H9 (cell line): ENCODE data around the gene PKDCC. TPM values are rescaled to one million over a fixed set of nuclear protein-coding genes. Genes with fewer than 3 reads are reported as not detected.
A peak's percentile ranks its signal among the peaks of the same experiment; 100 is the strongest.

ENCODE experiments used
- DNase-seq: peaks from one replicate; pipeline ENCODE4 v3.0.0-alpha.2; 2017
- H2AFZ ChIP-seq: one replicate; pipeline ENCODE4 v1.6.1; 2013; ENCODE audit warnings: mild to moderate bottlenecking, low read length, control low read depth, moderate library complexity
- H2AK5ac ChIP-seq: 2 replicates; pipeline ENCODE4 v1.6.1; 2013; ENCODE audit warnings: low read length, control low read depth, mixed read lengths; ENCODE audit not compliant: insufficient read length
- H2BK120ac ChIP-seq: one replicate; pipeline ENCODE4 v1.6.1; 2013; ENCODE audit warnings: low read depth, mild to moderate bottlenecking, low read length, control low read depth, inconsistent platforms; ENCODE audit not compliant: poor library complexity, severe bottlenecking
- H2BK12ac ChIP-seq: 2 replicates; pipeline ENCODE4 v1.6.1; 2013; ENCODE audit warnings: low read length, control low read depth, mixed read lengths, low read depth; ENCODE audit not compliant: insufficient read length
- H2BK15ac ChIP-seq: 2 replicates; pipeline ENCODE4 v1.6.1; 2013; ENCODE audit warnings: low read depth, low read length, control low read depth
- H2BK20ac ChIP-seq: one replicate; pipeline ENCODE4 v1.6.1; 2013; ENCODE audit warnings: low read depth, mild to moderate bottlenecking, low read length, control low read depth, inconsistent platforms; ENCODE audit not compliant: poor library complexity, severe bottlenecking
- H2BK5ac ChIP-seq: 2 replicates; pipeline ENCODE4 v1.6.1; 2013; ENCODE audit warnings: low read length, control low read depth, mixed read lengths; ENCODE audit not compliant: insufficient read length
- H3K14ac ChIP-seq: 2 replicates; pipeline ENCODE4 v1.6.1; 2013; ENCODE audit warnings: low read length, control low read depth; ENCODE audit not compliant: insufficient read depth
- H3K18ac ChIP-seq: 2 replicates; pipeline ENCODE4 v1.6.1; 2013; ENCODE audit warnings: low read depth, mild to moderate bottlenecking, mixed read lengths, low read length, control low read depth; ENCODE audit not compliant: insufficient read length
- H3K23ac ChIP-seq: 2 replicates; pipeline ENCODE4 v1.6.1; 2013; ENCODE audit warnings: low read length, control low read depth, mixed read lengths, low read depth; ENCODE audit not compliant: insufficient read length
- H3K23me2 ChIP-seq: 2 replicates; pipeline ENCODE4 v1.6.1; 2013; ENCODE audit warnings: low read depth, mild to moderate bottlenecking, mixed read lengths, low read length, control low read depth; ENCODE audit not compliant: insufficient read length, poor library complexity, severe bottlenecking
- H3K27ac ChIP-seq: 2 replicates; pipeline ENCODE4 v1.5.1; 2013; ENCODE audit warnings: low read length, control low read depth, mixed read lengths, low read depth; ENCODE audit not compliant: insufficient read length
- H3K27me3 ChIP-seq: 2 replicates; pipeline ENCODE4 v1.6.1; 2013; ENCODE audit warnings: low read length, control low read depth, inconsistent platforms; ENCODE audit not compliant: insufficient read depth
- H3K4ac ChIP-seq: 2 replicates; pipeline ENCODE4 v1.6.1; 2013; ENCODE audit warnings: low read depth, mild to moderate bottlenecking, control low read depth, inconsistent platforms, low read length, moderate library complexity
- H3K4me1 ChIP-seq: 2 replicates; pipeline ENCODE4 v1.6.1; 2013; ENCODE audit warnings: low read length, control low read depth, inconsistent platforms; ENCODE audit not compliant: insufficient read depth
- H3K4me2 ChIP-seq: 2 replicates; pipeline ENCODE4 v1.6.1; 2013; ENCODE audit warnings: low read length, control low read depth, mixed read lengths; ENCODE audit not compliant: insufficient read length, insufficient read depth
- H3K56ac ChIP-seq: 2 replicates; pipeline ENCODE4 v1.6.1; 2013; ENCODE audit warnings: low read depth, mild to moderate bottlenecking, mixed read lengths, low read length, control low read depth; ENCODE audit not compliant: insufficient read length
- H3K79me1 ChIP-seq: 2 replicates; pipeline ENCODE4 v1.6.1; 2013; ENCODE audit warnings: low read depth, mild to moderate bottlenecking, moderate library complexity, low read length, control low read depth, inconsistent platforms; ENCODE audit not compliant: insufficient read depth, poor library complexity, severe bottlenecking
- H3K79me2 ChIP-seq: 2 replicates; pipeline ENCODE4 v1.6.1; 2013; ENCODE audit warnings: low read length, control low read depth, inconsistent platforms; ENCODE audit not compliant: insufficient read depth
- H3K9ac ChIP-seq: 2 replicates; pipeline ENCODE4 v1.6.1; 2013; ENCODE audit warnings: low read length, control low read depth, mixed read lengths; ENCODE audit not compliant: insufficient read length; ENCODE audit errors: extremely low read depth
- H3K9me3 ChIP-seq: one replicate; pipeline ENCODE4 v1.6.1; 2013; ENCODE audit warnings: low read depth, low read length, inconsistent platforms; ENCODE audit not compliant: control insufficient read depth
- H3T11ph ChIP-seq: one replicate; pipeline ENCODE4 v1.6.1; 2013; ENCODE audit warnings: mild to moderate bottlenecking, low read length, control low read depth, inconsistent platforms
- H4K20me1 ChIP-seq: one replicate; pipeline ENCODE4 v1.6.1; 2013; ENCODE audit not compliant: control insufficient read depth, insufficient read length, insufficient read depth
- H4K5ac ChIP-seq: 2 replicates; pipeline ENCODE4 v1.6.1; 2013; ENCODE audit warnings: low read depth, mild to moderate bottlenecking, mixed read lengths, low read length, control low read depth; ENCODE audit not compliant: insufficient read length
- H4K8ac ChIP-seq: replicated peaks from 2 replicates; pipeline ENCODE4 v1.6.1; 2013; ENCODE audit warnings: low read length, control low read depth, mixed read lengths, low read depth; ENCODE audit not compliant: insufficient read length
- H4K91ac ChIP-seq: 2 replicates; pipeline ENCODE4 v1.6.1; 2013; ENCODE audit warnings: low read depth, mild to moderate bottlenecking, moderate library complexity, mixed read lengths, low read length, control low read depth; ENCODE audit not compliant: insufficient read length
- H3K27ac Mint-ChIP-seq, 3 experiments: 2 replicates in 2 of 3; 3 replicates in 1 of 3; pipeline ENCODE4 v1.8.0; 2020 to 2021; ENCODE audit warnings: mixed read lengths in 3 of 3, mild to moderate bottlenecking in 1 of 3, moderate library complexity in 1 of 3
- H3K27me3 Mint-ChIP-seq: 2 replicates; pipeline ENCODE4 v1.8.0; 2021; ENCODE audit warnings: low read depth, mild to moderate bottlenecking, moderate library complexity, mixed read lengths
- H3K36me3 Mint-ChIP-seq, 3 experiments: 2 replicates in 2 of 3; 3 replicates in 1 of 3; pipeline ENCODE4 v1.8.0; 2020 to 2021; ENCODE audit warnings: low read depth in 3 of 3, mixed read lengths in 3 of 3; ENCODE audit not compliant: insufficient read depth in 1 of 3
- H3K4me1 Mint-ChIP-seq, 2 experiments: 2 replicates each; pipeline ENCODE4 v1.8.0; 2020; ENCODE audit warnings: mixed read lengths in 2 of 2
- H3K4me3 Mint-ChIP-seq, 2 experiments: 2 replicates in 1 of 2; 3 replicates in 1 of 2; pipeline ENCODE4 v1.8.0; 2020 to 2021; ENCODE audit warnings: mild to moderate bottlenecking in 2 of 2, mixed read lengths in 2 of 2, moderate library complexity in 1 of 2
- H3K9me3 Mint-ChIP-seq, 2 experiments: 2 replicates in 1 of 2; 3 replicates in 1 of 2; pipeline ENCODE4 v1.8.0; 2020; ENCODE audit warnings: mild to moderate bottlenecking in 2 of 2, mixed read lengths in 2 of 2, moderate library complexity in 1 of 2
- WGBS: extraction: QIAGEN DNeasy Blood & Tissue Kit; methylation state at CpG from one replicate; pipeline ENCODE4 v1.1.7; 2013; ENCODE audit warnings: missing lambda C conversion rate, low lambda C conversion rate, mixed read lengths; ENCODE audit not compliant: insufficient read length; ENCODE audit errors: extremely low coverage; 5-methylcytosine and 5-hydroxymethylcytosine counted together
- total RNA-seq: library from RNA; stranded (reverse); gene quantifications from 2 replicates; pipeline ENCODE4 v1.2.1, GENCODE V29; 2021
- TF ChIP-seq, protein P1 (sequence below): fragments of 200-600 bp; sonication (generic); conservative IDR thresholded peaks from 3 replicates; pipeline ENCODE4 v1.8.0; 2021; ENCODE audit warnings: antibody characterized with exemption, mild to moderate bottlenecking

PKDCC gene
- total RNA-seq, 1 experiment from 2014 or later: 134 TPM

DNA sequence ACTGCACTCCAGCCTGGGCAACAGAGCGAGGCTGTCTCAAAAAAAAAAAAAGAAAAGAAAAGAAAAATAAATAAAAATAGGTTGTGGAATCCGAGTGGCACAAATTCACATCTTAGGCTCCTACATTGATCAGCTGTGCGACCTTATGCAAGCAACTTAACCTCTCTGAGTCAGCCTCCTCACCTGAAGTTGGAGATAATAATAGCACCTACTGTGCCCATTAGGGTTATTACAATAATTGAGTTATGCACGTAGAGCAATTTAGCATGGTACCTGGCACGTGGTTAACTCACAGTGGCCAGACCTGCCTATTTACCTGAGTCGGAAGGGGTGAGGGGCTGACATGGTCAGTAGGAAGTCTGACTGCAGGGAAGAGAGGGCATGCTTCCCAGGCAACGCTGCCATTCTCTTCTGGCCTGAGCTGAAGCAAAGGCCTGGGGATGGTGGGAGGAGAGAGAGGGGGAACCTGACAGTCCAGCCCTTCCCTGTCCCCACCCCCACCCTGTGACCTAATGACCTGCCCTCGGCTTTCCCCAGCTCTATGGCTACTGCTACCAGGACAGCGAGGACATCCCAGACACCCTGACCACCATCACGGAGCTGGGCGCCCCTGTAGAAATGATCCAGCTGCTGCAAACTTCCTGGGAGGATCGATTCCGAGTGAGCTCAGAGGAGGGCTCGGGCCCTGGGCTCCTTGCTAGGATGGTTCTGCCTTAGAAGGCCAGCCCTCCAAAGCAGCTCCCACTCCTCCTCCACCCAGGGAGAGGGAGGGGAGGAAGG, 5.1 kb downstream of the PKDCC start:
- H3K23ac ChIP-seq: no peak overlapping the region
- no peak overlapping the region for H3K18ac ChIP-seq
- no peaks in the 10 kb centered on the region for H3K79me1 ChIP-seq
- no peak overlapping the region for H3K4me3 Mint-ChIP-seq
- no peak overlapping the region for H3K9ac ChIP-seq
- no peak overlapping the region for H3K56ac ChIP-seq
- no peak overlapping the region for H2BK12ac ChIP-seq
- H3K9me3 Mint-ChIP-seq: no peaks in the 10 kb centered on the region
- no peaks in the 10 kb centered on the region for H3K79me2 ChIP-seq
- H2AK5ac ChIP-seq: no peak overlapping the region
- no peak overlapping the region for H4K91ac ChIP-seq
- H3T11ph ChIP-seq: no peak overlapping the region
- no peak overlapping the region for H3K27ac ChIP-seq
- H3K4ac ChIP-seq: no peak overlapping the region
- H2BK15ac ChIP-seq: no peak overlapping the region
- peaks cover 6% of the 10 kb centered on the region for H3K23me2 ChIP-seq
- WGBS: no CpG with 5 or more reads among the region's 14 CpGs
- no peak overlapping the region for H2BK5ac ChIP-seq
- no peak for DNase-seq
- no peak overlapping the region for H3K4me2 ChIP-seq
- H4K5ac ChIP-seq: no peak overlapping the region
- H4K8ac ChIP-seq: no peak overlapping the region
- H3K36me3 Mint-ChIP-seq: peaks cover 18 to 82% (median 70%) of the 10 kb centered on the region in 3 experiments; a peak in 6 of 7 replicates
- no peak overlapping the region for H3K14ac ChIP-seq
- H3K27me3 ChIP-seq: peaks cover 11% of the 10 kb centered on the region; the same call in 1 of the 2 replicates
- H3K27me3 Mint-ChIP-seq: peaks cover 22% of the 10 kb centered on the region
- no peak overlapping the region for H2AFZ ChIP-seq
- H3K4me1 ChIP-seq: peaks cover 2% of the 10 kb centered on the region; the same call in 1 of the 2 replicates
- H4K20me1 ChIP-seq: no peaks in the 10 kb centered on the region
- no peaks in the 10 kb centered on the region for H3K9me3 ChIP-seq
- TF ChIP-seq, protein P1, sequence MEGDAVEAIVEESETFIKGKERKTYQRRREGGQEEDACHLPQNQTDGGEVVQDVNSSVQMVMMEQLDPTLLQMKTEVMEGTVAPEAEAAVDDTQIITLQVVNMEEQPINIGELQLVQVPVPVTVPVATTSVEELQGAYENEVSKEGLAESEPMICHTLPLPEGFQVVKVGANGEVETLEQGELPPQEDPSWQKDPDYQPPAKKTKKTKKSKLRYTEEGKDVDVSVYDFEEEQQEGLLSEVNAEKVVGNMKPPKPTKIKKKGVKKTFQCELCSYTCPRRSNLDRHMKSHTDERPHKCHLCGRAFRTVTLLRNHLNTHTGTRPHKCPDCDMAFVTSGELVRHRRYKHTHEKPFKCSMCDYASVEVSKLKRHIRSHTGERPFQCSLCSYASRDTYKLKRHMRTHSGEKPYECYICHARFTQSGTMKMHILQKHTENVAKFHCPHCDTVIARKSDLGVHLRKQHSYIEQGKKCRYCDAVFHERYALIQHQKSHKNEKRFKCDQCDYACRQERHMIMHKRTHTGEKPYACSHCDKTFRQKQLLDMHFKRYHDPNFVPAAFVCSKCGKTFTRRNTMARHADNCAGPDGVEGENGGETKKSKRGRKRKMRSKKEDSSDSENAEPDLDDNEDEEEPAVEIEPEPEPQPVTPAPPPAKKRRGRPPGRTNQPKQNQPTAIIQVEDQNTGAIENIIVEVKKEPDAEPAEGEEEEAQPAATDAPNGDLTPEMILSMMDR: no peak
- peaks cover 54 to 57% of the 10 kb centered on the region in 2 experiments for H3K4me1 Mint-ChIP-seq
- H2BK120ac ChIP-seq: no peak overlapping the region
- no peak overlapping the region for H2BK20ac ChIP-seq
- H3K27ac Mint-ChIP-seq: peak overlapping the region; percentile 44 to 95 (median 80); a peak in 5 of 7 replicates
